Measurements from ENCODE around the gene ARHGEF12. TPM values are rescaled to one million over a fixed set of nuclear protein-coding genes. Genes with fewer than 3 reads are reported as not detected.

The ARHGEF12 gene
- total and polyA plus RNA-seq, 2 donors: 12.8 to 13.1 TPM

- H3K27ac ChIP-seq (ENCODE audit: low read depth in 1 of 2, low read length in 1 of 2): no peak overlapping the region
- no peaks in the 10 kb centered on the region for H3K36me3 ChIP-seq (ENCODE audit: control insufficient read depth in 2 of 2, insufficient read depth in 2 of 2, low read length in 1 of 2)
- no peak for DNase-seq (ENCODE audit: low read depth in 6 of 9, low spot score in 9 of 9)
- WGBS: 97% methylated on average over 5 of the region's 5 CpGs
- no peaks in the 10 kb centered on the region for H3K9me3 ChIP-seq (ENCODE audit: control insufficient read depth in 2 of 2, insufficient read depth in 1 of 2, low read length in 1 of 2)
- H3K4me1 ChIP-seq (ENCODE audit: control insufficient read depth in 2 of 2, insufficient read depth in 2 of 2, low read length in 2 of 2): no peaks in the 10 kb centered on the region
- H3K27me3 ChIP-seq (ENCODE audit: control insufficient read depth in 2 of 2, insufficient read depth in 1 of 2, low read length in 1 of 2): no peaks in the 10 kb centered on the region
- H3K4me3 ChIP-seq (ENCODE audit: low read length in 2 of 2): no peak overlapping the region
Observed at GRCh38 chr11:120409655-120410054, 73.4 kb downstream of the ARHGEF12 start.

GRCh38 chr11:120410622-120411380 is 74.6 kb downstream of the ARHGEF12 start:
- no peaks in the 10 kb centered on the region for H3K27me3 ChIP-seq (ENCODE audit: control insufficient read depth in 2 of 2, insufficient read depth in 1 of 2, low read length in 1 of 2)
- no peak for DNase-seq (ENCODE audit: low read depth in 6 of 9, low spot score in 9 of 9)
- no peak overlapping the region for H3K27ac ChIP-seq (ENCODE audit: low read depth in 1 of 2, low read length in 1 of 2)
- WGBS: 94% methylated on average over 8 of the region's 8 CpGs
- no peaks in the 10 kb centered on the region for H3K4me1 ChIP-seq (ENCODE audit: control insufficient read depth in 2 of 2, insufficient read depth in 2 of 2, low read length in 2 of 2)
- no peak overlapping the region for H3K4me3 ChIP-seq (ENCODE audit: low read length in 2 of 2)
- H3K9me3 ChIP-seq (ENCODE audit: control insufficient read depth in 2 of 2, insufficient read depth in 1 of 2, low read length in 1 of 2): no peaks in the 10 kb centered on the region
- no peaks in the 10 kb centered on the region for H3K36me3 ChIP-seq (ENCODE audit: control insufficient read depth in 2 of 2, insufficient read depth in 2 of 2, low read length in 1 of 2)

GRCh38 chr11:120413480-120413879 is 77.3 kb downstream of the ARHGEF12 start:
- Histone ChIP-seq H3K4me3 (ENCODE audit: low read length in 2 of 2) (no peak overlapping the region), H3K4me1 (ENCODE audit: control insufficient read depth in 2 of 2, insufficient read depth in 2 of 2, low read length in 2 of 2) (no peaks in the 10 kb centered on the region), H3K27me3 (ENCODE audit: control insufficient read depth in 2 of 2, insufficient read depth in 1 of 2, low read length in 1 of 2) (no peaks in the 10 kb centered on the region), H3K36me3 (ENCODE audit: control insufficient read depth in 2 of 2, insufficient read depth in 2 of 2, low read length in 1 of 2) (no peaks in the 10 kb centered on the region), H3K9me3 (ENCODE audit: control insufficient read depth in 2 of 2, insufficient read depth in 1 of 2, low read length in 1 of 2) (no peaks in the 10 kb centered on the region), H3K27ac (ENCODE audit: low read depth in 1 of 2, low read length in 1 of 2) (no peak overlapping the region)
- DNase-seq (ENCODE audit: low read depth in 6 of 9, low spot score in 9 of 9): no peak

- Histone ChIP-seq H3K4me1 (ENCODE audit: control insufficient read depth in 2 of 2, insufficient read depth in 2 of 2, low read length in 2 of 2) (no peaks in the 10 kb centered on the region), H3K36me3 (ENCODE audit: control insufficient read depth in 2 of 2, insufficient read depth in 2 of 2, low read length in 1 of 2) (no peaks in the 10 kb centered on the region), H3K4me3 (ENCODE audit: low read length in 2 of 2) (no peak overlapping the region), H3K9me3 (ENCODE audit: control insufficient read depth in 2 of 2, insufficient read depth in 1 of 2, low read length in 1 of 2) (no peaks in the 10 kb centered on the region), H3K27ac (ENCODE audit: low read depth in 1 of 2, low read length in 1 of 2) (no peak overlapping the region), H3K27me3 (ENCODE audit: control insufficient read depth in 2 of 2, insufficient read depth in 1 of 2, low read length in 1 of 2) (no peaks in the 10 kb centered on the region)
- 99% methylated on average over 4 of the region's 4 CpGs for WGBS
- no peak for DNase-seq (ENCODE audit: low read depth in 6 of 9, low spot score in 9 of 9)
Observed at GRCh38 chr11:120420572-120420971, 84.4 kb downstream of the ARHGEF12 start.

- Histone ChIP-seq H3K27me3 (ENCODE audit: control insufficient read depth in 2 of 2, insufficient read depth in 1 of 2, low read length in 1 of 2) (no peaks in the 10 kb centered on the region), H3K9me3 (ENCODE audit: control insufficient read depth in 2 of 2, insufficient read depth in 1 of 2, low read length in 1 of 2) (no peaks in the 10 kb centered on the region), H3K27ac (ENCODE audit: low read depth in 1 of 2, low read length in 1 of 2) (no peak overlapping the region), H3K36me3 (ENCODE audit: control insufficient read depth in 2 of 2, insufficient read depth in 2 of 2, low read length in 1 of 2) (no peaks in the 10 kb centered on the region), H3K4me3 (ENCODE audit: low read length in 2 of 2) (no peak overlapping the region), H3K4me1 (ENCODE audit: control insufficient read depth in 2 of 2, insufficient read depth in 2 of 2, low read length in 2 of 2) (no peaks in the 10 kb centered on the region)
- DNase-seq (ENCODE audit: low read depth in 6 of 9, low spot score in 9 of 9): no peak
- WGBS: 97% methylated on average over 3 of the region's 3 CpGs
Observed at GRCh38 chr11:120424185-120424969, 88.2 kb downstream of the ARHGEF12 start.

GRCh38 chr11:120424970-120425332 is 88.7 kb downstream of the ARHGEF12 start:
- no peaks in the 10 kb centered on the region for H3K4me1 ChIP-seq (ENCODE audit: control insufficient read depth in 2 of 2, insufficient read depth in 2 of 2, low read length in 2 of 2)
- H3K27me3 ChIP-seq (ENCODE audit: control insufficient read depth in 2 of 2, insufficient read depth in 1 of 2, low read length in 1 of 2): no peaks in the 10 kb centered on the region
- 97% methylated on average over 3 of the region's 3 CpGs for WGBS
- no peaks in the 10 kb centered on the region for H3K36me3 ChIP-seq (ENCODE audit: control insufficient read depth in 2 of 2, insufficient read depth in 2 of 2, low read length in 1 of 2)
- H3K27ac ChIP-seq (ENCODE audit: low read depth in 1 of 2, low read length in 1 of 2): no peak overlapping the region
- no peak for DNase-seq (ENCODE audit: low read depth in 6 of 9, low spot score in 9 of 9)
- H3K4me3 ChIP-seq (ENCODE audit: low read length in 2 of 2): no peak overlapping the region
- no peaks in the 10 kb centered on the region for H3K9me3 ChIP-seq (ENCODE audit: control insufficient read depth in 2 of 2, insufficient read depth in 1 of 2, low read length in 1 of 2)

- Histone ChIP-seq H3K27me3 (ENCODE audit: control insufficient read depth in 2 of 2, insufficient read depth in 1 of 2, low read length in 1 of 2) (no peaks in the 10 kb centered on the region), H3K36me3 (ENCODE audit: control insufficient read depth in 2 of 2, insufficient read depth in 2 of 2, low read length in 1 of 2) (no peaks in the 10 kb centered on the region), H3K27ac (ENCODE audit: low read depth in 1 of 2, low read length in 1 of 2) (no peak overlapping the region), H3K4me3 (ENCODE audit: low read length in 2 of 2) (no peak overlapping the region), H3K4me1 (ENCODE audit: control insufficient read depth in 2 of 2, insufficient read depth in 2 of 2, low read length in 2 of 2) (no peaks in the 10 kb centered on the region), H3K9me3 (ENCODE audit: control insufficient read depth in 2 of 2, insufficient read depth in 1 of 2, low read length in 1 of 2) (no peaks in the 10 kb centered on the region)
- WGBS: 42% methylated on average over 3 of the region's 3 CpGs
- DNase-seq (ENCODE audit: low read depth in 6 of 9, low spot score in 9 of 9): no peak
Observed at GRCh38 chr11:120425527-120425926, 89.3 kb downstream of the ARHGEF12 start.

- no peaks in the 10 kb centered on the region for H3K9me3 ChIP-seq (ENCODE audit: control insufficient read depth in 2 of 2, insufficient read depth in 1 of 2, low read length in 1 of 2)
- no peaks in the 10 kb centered on the region for H3K4me1 ChIP-seq (ENCODE audit: control insufficient read depth in 2 of 2, insufficient read depth in 2 of 2, low read length in 2 of 2)
- no peaks in the 10 kb centered on the region for H3K27me3 ChIP-seq (ENCODE audit: control insufficient read depth in 2 of 2, insufficient read depth in 1 of 2, low read length in 1 of 2)
- DNase-seq (ENCODE audit: low read depth in 6 of 9, low spot score in 9 of 9): no peak
- no peak overlapping the region for H3K27ac ChIP-seq (ENCODE audit: low read depth in 1 of 2, low read length in 1 of 2)
- no peak overlapping the region for H3K4me3 ChIP-seq (ENCODE audit: low read length in 2 of 2)
- no peaks in the 10 kb centered on the region for H3K36me3 ChIP-seq (ENCODE audit: control insufficient read depth in 2 of 2, insufficient read depth in 2 of 2, low read length in 1 of 2)
Observed at GRCh38 chr11:120430146-120430545, 93.9 kb downstream of the ARHGEF12 start.

GRCh38 chr11:120431633-120432032 is 95.4 kb downstream of the ARHGEF12 start:
- no peaks in the 10 kb centered on the region for H3K4me1 ChIP-seq (ENCODE audit: control insufficient read depth in 2 of 2, insufficient read depth in 2 of 2, low read length in 2 of 2)
- no peaks in the 10 kb centered on the region for H3K36me3 ChIP-seq (ENCODE audit: control insufficient read depth in 2 of 2, insufficient read depth in 2 of 2, low read length in 1 of 2)
- H3K27ac ChIP-seq (ENCODE audit: low read depth in 1 of 2, low read length in 1 of 2): no peak overlapping the region
- H3K4me3 ChIP-seq (ENCODE audit: low read length in 2 of 2): no peak overlapping the region
- 95% methylated on average over 3 of the region's 3 CpGs for WGBS
- no peaks in the 10 kb centered on the region for H3K9me3 ChIP-seq (ENCODE audit: control insufficient read depth in 2 of 2, insufficient read depth in 1 of 2, low read length in 1 of 2)
- no peak for DNase-seq (ENCODE audit: low read depth in 6 of 9, low spot score in 9 of 9)
- no peaks in the 10 kb centered on the region for H3K27me3 ChIP-seq (ENCODE audit: control insufficient read depth in 2 of 2, insufficient read depth in 1 of 2, low read length in 1 of 2)

Measured in thymus (tissue), 11 donors.